GM12878 (cell line): ENCODE measurements around the gene ATP6V0D1. TPM values are rescaled to one million over a fixed set of nuclear protein-coding genes. Genes with fewer than 3 reads are reported as not detected.

Experiments used
- ATAC-seq: fragments of 200-7000 bp; cut with Tn5 transposase; 3 replicates; pipeline ENCODE4 v1.9.1; 2020; ENCODE audit warnings: mild to moderate bottlenecking, moderate library complexity
- BruUV-seq: library from RNA; stranded (reverse); fragments of 400-500 nt; replicated peaks from 2 replicates; lab custom pipeline; 2021; lab: Mats Ljungman, UMichigan
- CTCF ChIA-PET: fragments of 300-600 bp; sonication (Branson Sonifier 250); formaldehyde crosslinking; extraction: SDS; loops from one replicate; lab custom pipeline; 2021; ENCODE audit warnings: inconsistent platforms; lab: Yijun Ruan, JAX
- POLR2A ChIA-PET: fragments of 350-600 bp; formaldehyde crosslinking; extraction: SDS; loops from one replicate; lab custom pipeline; 2021; ENCODE audit warnings: inconsistent platforms; lab: Charles Lee
- RAD21 ChIA-PET: fragments of 300-600 bp; sonication (Branson Sonifier 250); formaldehyde crosslinking; loops from one replicate; lab custom pipeline; 2023; ENCODE audit warnings: antibody characterized with exemption; ENCODE audit not compliant: unreplicated experiment; lab: Charles Lee
- SMC1A ChIA-PET: fragments of 300-600 bp; sonication (Branson Sonifier 250); formaldehyde crosslinking; loops from one replicate; lab custom pipeline; 2023; ENCODE audit not compliant: unreplicated experiment, uncharacterized antibody; lab: Charles Lee
- DNase-seq: peaks from one replicate; pipeline ENCODE4 v3.0.0-alpha.2; 2011; ENCODE audit warnings: low read depth, low spot score
- FAIRE-seq: peaks from 3 replicates; lab custom pipeline; 2011; peaks lifted over from hg19 to GRCh38; lab: Jason Lieb, UNC
- H2AFZ ChIP-seq: 2 replicates; pipeline ENCODE4 v1.6.0; 2011; ENCODE audit warnings: low read depth, low read length, control low read depth; ENCODE audit not compliant: control insufficient read depth
- H3K27ac ChIP-seq: 2 replicates; pipeline ENCODE4 v1.5.1; 2011; ENCODE audit warnings: control low read depth; ENCODE audit not compliant: control insufficient read depth, insufficient read depth
- H3K27me3 ChIP-seq, 2 experiments: replicated peaks in 1 of 2; 2 replicates each; pipeline versions ENCODE4 v1.6.0 to v1.6.1; 2011; ENCODE audit warnings: low read length in 1 of 2; ENCODE audit not compliant: control insufficient read depth in 2 of 2, insufficient read depth in 2 of 2
- H3K36me3 ChIP-seq, 2 experiments: 2 replicates each; pipeline ENCODE4 v1.5.1; 2011; ENCODE audit warnings: low read length in 1 of 2; ENCODE audit not compliant: control insufficient read depth in 2 of 2, insufficient read depth in 2 of 2
- H3K4me1 ChIP-seq: 2 replicates; pipeline ENCODE4 v1.6.1; 2011; ENCODE audit warnings: mild to moderate bottlenecking, low read length, moderate library complexity, mixed read lengths; ENCODE audit not compliant: control insufficient read depth, insufficient read depth
- H3K4me2 ChIP-seq: 2 replicates; pipeline ENCODE4 v1.6.0; 2011; ENCODE audit warnings: control low read depth; ENCODE audit not compliant: control insufficient read depth, insufficient read depth
- H3K4me3 ChIP-seq: fragments of 200-600 bp; sonication (generic); 2 replicates; pipeline ENCODE4 v1.5.1; 2016
- H3K79me2 ChIP-seq: 2 replicates; pipeline ENCODE4 v1.6.0; 2011; ENCODE audit warnings: low read length; ENCODE audit not compliant: control insufficient read depth, insufficient read depth
- H3K9ac ChIP-seq: 2 replicates; pipeline ENCODE4 v1.8.0; 2011; ENCODE audit warnings: low read length, control low read depth, mixed read lengths; ENCODE audit not compliant: control insufficient read depth, insufficient read depth
- H3K9me3 ChIP-seq: replicated peaks from 3 replicates; pipeline ENCODE4 v1.5.1; 2011; ENCODE audit warnings: mild to moderate bottlenecking, low read length; ENCODE audit not compliant: control insufficient read depth, insufficient read depth
- H4K20me1 ChIP-seq: 2 replicates; pipeline ENCODE4 v1.6.0; 2011; ENCODE audit not compliant: control insufficient read depth, insufficient read depth
- KAT2A ChIP-seq: conservative IDR thresholded peaks from 2 replicates; pipeline ENCODE4 v1.6.1; 2011; ENCODE audit warnings: low read depth, low read length; ENCODE audit not compliant: control insufficient read depth
- MXI1 ChIP-seq: fragments of 150-350 bp; IDR thresholded peaks from 2 replicates; pipeline ENCODE4 v1.6.1; 2011; ENCODE audit warnings: low read depth, mild to moderate bottlenecking, inconsistent platforms, low read length, improper control_type of control experiment
- NRF1 ChIP-seq: conservative IDR thresholded peaks from 2 replicates; pipeline ENCODE4 v1.6.1; 2011; ENCODE audit warnings: mild to moderate bottlenecking, low read depth, low read length, improper control_type of control experiment
- PAX5 ChIP-seq: IDR thresholded peaks from 2 replicates; pipeline ENCODE4 v1.6.1; 2011; ENCODE audit warnings: low read depth, low read length, borderline replicate concordance
- PAX8 ChIP-seq: fragments of 450-650 bp; IDR thresholded peaks from 2 replicates; pipeline ENCODE4 v1.6.1; 2017; ENCODE audit warnings: mild to moderate bottlenecking, moderate library complexity
- PKNOX1 ChIP-seq: fragments of 450-650 bp; IDR thresholded peaks from 2 replicates; pipeline ENCODE4 v1.6.1; 2016; ENCODE audit warnings: mild to moderate bottlenecking
- POU2F2 ChIP-seq: IDR thresholded peaks from 3 replicates; pipeline ENCODE4 v1.6.1; 2011; ENCODE audit warnings: low read depth, mild to moderate bottlenecking, low read length, borderline replicate concordance
- ZNF274 ChIP-seq: IDR thresholded peaks from one replicate; pipeline ENCODE4 v1.8.0; 2011; ENCODE audit not compliant: insufficient read length, insufficient read depth
- WGBS: methylation state at CpG from one replicate; pipeline ENCODE4 v1.1.6; 2016; ENCODE audit warnings: low lambda C conversion rate; ENCODE audit not compliant: insufficient replicate concordance, insufficient coverage; ENCODE audit errors: missing lambda C conversion rate; 5-methylcytosine and 5-hydroxymethylcytosine counted together
- in situ Hi-C: fragments of 300-500 bp; cut with MboI; formaldehyde crosslinking; loops from 9 replicates; pipeline ENCODE4 v1.14.3; 2018; ENCODE audit warnings: mixed read lengths
- intact Hi-C: fragments of 100-400 bp; cut with micrococcal nuclease; formaldehyde crosslinking; loops from one replicate; pipeline ENCODE4 v1.14.2; 2022; ENCODE audit not compliant: unreplicated experiment
- polyA plus RNA-seq, 11 experiments: library from polyadenylated mRNA; depleted of rRNA in 4 of 11; unstranded in 6 of 11; stranded (reverse) in 5 of 11; fragments of >200 nt; fragmentation: Nextera tagmentation in 4 of 11; fragmentation: Illumina TruSeq in 1 of 11; extraction: Ambion mirVana in 4 of 11; extraction: Trizol in 1 of 11; gene quantifications; 1 replicate in 1 of 11; 2 replicates in 10 of 11; pipeline versions ENCODE4 v1.2.1 to v1.2.3, GENCODE V29; 2011 to 2016; ENCODE audit warnings: inconsistent platforms in 2 of 11, missing spikeins in 2 of 11, low read depth in 1 of 11
- total RNA-seq, 4 experiments: library from RNA; depleted of rRNA in 3 of 4; stranded (reverse); fragments of >200 nt in 3 of 4; fragmentation: Illumina TruSeq in 1 of 4; extraction: Trizol in 1 of 4; gene quantifications; 2 replicates each; pipeline versions ENCODE4 v1.2.1 to v1.2.3, GENCODE V29; 2013 to 2021
- TF ChIP-seq, protein P1 (sequence below): fragments of 450-650 bp; IDR thresholded peaks from 2 replicates; pipeline ENCODE4 v1.6.1; 2016; ENCODE audit warnings: mild to moderate bottlenecking, moderate library complexity, borderline replicate concordance

ATP6V0D1 gene
- total and polyA plus RNA-seq, 10 of the 15 experiments (the other 5 are each of a cell fraction or from before 2014, with no cell fraction given) = 28.1 to 141 (median 70.3) TPM

- peaks cover 5% of the 10 kb centered on the region for H3K79me2 ChIP-seq
- no peak overlapping the region for H3K4me2 ChIP-seq
- intact Hi-C loops (no loop called here), in situ Hi-C loops (no loop called here)
- no peak overlapping the region for H3K27ac ChIP-seq
- H3K9ac ChIP-seq = no peak overlapping the region
- no peaks in the 10 kb centered on the region for H3K27me3 ChIP-seq
- no peaks in the 10 kb centered on the region for H3K9me3 ChIP-seq
- TF ChIP-seq PAX8 (no peak), NRF1 (no peak), ZNF274 (no peak), MXI1 (no peak), KAT2A (no peak)
- TF ChIP-seq, all 136 proteins: peak for 0
- SMC1A ChIA-PET = interaction anchor here (0.9 kb wide), 1 partner anchor 111 kb away, joined by 3 read pairs; no protein-coding TSS in a partner anchor
- POLR2A ChIA-PET = no interaction called here
- Histone ChIP-seq H4K20me1 (peaks cover 19% of the 10 kb centered on the region), H3K36me3 (peaks cover 4 to 7% of the 10 kb centered on the region in 2 experiments; a peak in 3 of 4 replicates), H3K4me1 (no peaks in the 10 kb centered on the region; the same call in 1 of the 2 replicates), H2AFZ (no peak overlapping the region), H3K4me3 (no peak overlapping the region)
- BruUV-seq = no TSS peak
- CTCF ChIA-PET = interaction anchor here (1.1 to 1.7 kb wide), 3 partner anchors 12 to 200 kb away, joined by 3 to 4 read pairs (median 4); no protein-coding TSS in a partner anchor
- DNase-seq (no peak), FAIRE-seq (no peak), ATAC-seq (no peak)
- WGBS = 100% methylated on average over 5 of the region's 5 CpGs
- RAD21 ChIA-PET = no interaction called here
These were observed 20.8 kb downstream of the ATP6V0D1 start for GRCh38 chr16:67460168-67460567.

DNA sequence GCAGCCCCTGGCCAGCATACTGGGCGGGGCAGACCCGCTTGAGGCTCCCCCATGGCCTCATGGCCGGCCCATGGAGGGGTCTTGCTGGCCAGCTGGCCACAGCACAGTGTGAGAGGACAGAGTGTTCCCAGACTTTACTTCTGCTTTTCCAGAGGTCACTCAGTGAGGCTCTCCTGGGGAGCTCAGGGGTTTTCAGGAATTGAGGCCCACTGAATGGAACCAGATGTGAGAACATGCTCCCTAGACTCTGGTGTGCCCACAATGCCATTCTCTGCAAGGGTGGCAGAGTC, 21.2 kb downstream of the ATP6V0D1 start:
- BruUV-seq = no TSS peak
- H3K9ac ChIP-seq = no peak overlapping the region
- FAIRE-seq (no peak), DNase-seq (no peak), ATAC-seq (no peak)
- H2AFZ ChIP-seq = no peak overlapping the region
- 59% methylated on average over 3 of the region's 3 CpGs for WGBS
- intact Hi-C loops = no loop called here
- no peaks in the 10 kb centered on the region for H3K9me3 ChIP-seq
- H3K4me1 ChIP-seq = no peaks in the 10 kb centered on the region
- peaks cover 4 to 7% of the 10 kb centered on the region in 2 experiments; a peak in 3 of 4 replicates for H3K36me3 ChIP-seq
- no peak overlapping the region for H3K4me3 ChIP-seq
- no peak for TF ChIP-seq PKNOX1
- TF ChIP-seq POU2F2 = no peak
- TF ChIP-seq, protein P1, sequence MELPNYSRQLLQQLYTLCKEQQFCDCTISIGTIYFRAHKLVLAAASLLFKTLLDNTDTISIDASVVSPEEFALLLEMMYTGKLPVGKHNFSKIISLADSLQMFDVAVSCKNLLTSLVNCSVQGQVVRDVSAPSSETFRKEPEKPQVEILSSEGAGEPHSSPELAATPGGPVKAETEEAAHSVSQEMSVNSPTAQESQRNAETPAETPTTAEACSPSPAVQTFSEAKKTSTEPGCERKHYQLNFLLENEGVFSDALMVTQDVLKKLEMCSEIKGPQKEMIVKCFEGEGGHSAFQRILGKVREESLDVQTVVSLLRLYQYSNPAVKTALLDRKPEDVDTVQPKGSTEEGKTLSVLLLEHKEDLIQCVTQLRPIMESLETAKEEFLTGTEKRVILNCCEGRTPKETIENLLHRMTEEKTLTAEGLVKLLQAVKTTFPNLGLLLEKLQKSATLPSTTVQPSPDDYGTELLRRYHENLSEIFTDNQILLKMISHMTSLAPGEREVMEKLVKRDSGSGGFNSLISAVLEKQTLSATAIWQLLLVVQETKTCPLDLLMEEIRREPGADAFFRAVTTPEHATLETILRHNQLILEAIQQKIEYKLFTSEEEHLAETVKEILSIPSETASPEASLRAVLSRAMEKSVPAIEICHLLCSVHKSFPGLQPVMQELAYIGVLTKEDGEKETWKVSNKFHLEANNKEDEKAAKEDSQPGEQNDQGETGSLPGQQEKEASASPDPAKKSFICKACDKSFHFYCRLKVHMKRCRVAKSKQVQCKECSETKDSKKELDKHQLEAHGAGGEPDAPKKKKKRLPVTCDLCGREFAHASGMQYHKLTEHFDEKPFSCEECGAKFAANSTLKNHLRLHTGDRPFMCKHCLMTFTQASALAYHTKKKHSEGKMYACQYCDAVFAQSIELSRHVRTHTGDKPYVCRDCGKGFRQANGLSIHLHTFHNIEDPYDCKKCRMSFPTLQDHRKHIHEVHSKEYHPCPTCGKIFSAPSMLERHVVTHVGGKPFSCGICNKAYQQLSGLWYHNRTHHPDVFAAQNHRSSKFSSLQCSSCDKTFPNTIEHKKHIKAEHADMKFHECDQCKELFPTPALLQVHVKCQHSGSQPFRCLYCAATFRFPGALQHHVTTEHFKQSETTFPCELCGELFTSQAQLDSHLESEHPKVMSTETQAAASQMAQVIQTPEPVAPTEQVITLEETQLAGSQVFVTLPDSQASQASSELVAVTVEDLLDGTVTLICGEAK = no peak
- no peak for TF ChIP-seq PAX5
- ChIA-PET POLR2A (no interaction called here), CTCF (interaction anchor here (1.3 kb wide), 1 partner anchor 12 kb away, joined by 4 read pairs; no protein-coding TSS in a partner anchor), SMC1A (interaction anchor here (0.9 kb wide), 1 partner anchor 111 kb away, joined by 3 read pairs; no protein-coding TSS in a partner anchor), RAD21 (no interaction called here)
- peaks cover 16% of the 10 kb centered on the region for H4K20me1 ChIP-seq
- H3K27ac ChIP-seq = no peak overlapping the region
- in situ Hi-C loops = no loop called here
- no peaks in the 10 kb centered on the region for H3K27me3 ChIP-seq
- peaks cover 4% of the 10 kb centered on the region for H3K79me2 ChIP-seq
- no peak overlapping the region for H3K4me2 ChIP-seq
